ENCODE measurements around the gene GCNT2.

Gene GCNT2

DNA sequence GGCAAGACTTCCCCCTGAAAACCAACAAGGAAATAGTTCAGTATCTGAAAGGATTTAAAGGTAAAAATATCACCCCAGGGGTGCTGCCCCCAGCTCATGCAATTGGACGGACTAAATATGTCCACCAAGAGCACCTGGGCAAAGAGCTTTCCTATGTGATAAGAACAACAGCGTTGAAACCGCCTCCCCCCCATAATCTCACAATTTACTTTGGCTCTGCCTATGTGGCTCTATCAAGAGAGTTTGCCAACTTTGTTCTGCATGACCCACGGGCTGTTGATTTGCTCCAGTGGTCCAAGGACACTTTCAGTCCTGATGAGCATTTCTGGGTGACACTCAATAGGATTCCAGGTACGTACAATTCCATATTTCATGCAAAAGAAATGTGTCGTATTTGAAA is 35.8 kb downstream of the GCNT2 start:
- no peak for DNase-seq (ENCODE audit: low read depth in 2 of 2)
- H3K4me3 ChIP-seq (replicated peaks in 1 of 2; ENCODE audit: low read depth in 2 of 2, low read length in 2 of 2), result no peak overlapping the region
- TF ChIP-seq, protein P1, sequence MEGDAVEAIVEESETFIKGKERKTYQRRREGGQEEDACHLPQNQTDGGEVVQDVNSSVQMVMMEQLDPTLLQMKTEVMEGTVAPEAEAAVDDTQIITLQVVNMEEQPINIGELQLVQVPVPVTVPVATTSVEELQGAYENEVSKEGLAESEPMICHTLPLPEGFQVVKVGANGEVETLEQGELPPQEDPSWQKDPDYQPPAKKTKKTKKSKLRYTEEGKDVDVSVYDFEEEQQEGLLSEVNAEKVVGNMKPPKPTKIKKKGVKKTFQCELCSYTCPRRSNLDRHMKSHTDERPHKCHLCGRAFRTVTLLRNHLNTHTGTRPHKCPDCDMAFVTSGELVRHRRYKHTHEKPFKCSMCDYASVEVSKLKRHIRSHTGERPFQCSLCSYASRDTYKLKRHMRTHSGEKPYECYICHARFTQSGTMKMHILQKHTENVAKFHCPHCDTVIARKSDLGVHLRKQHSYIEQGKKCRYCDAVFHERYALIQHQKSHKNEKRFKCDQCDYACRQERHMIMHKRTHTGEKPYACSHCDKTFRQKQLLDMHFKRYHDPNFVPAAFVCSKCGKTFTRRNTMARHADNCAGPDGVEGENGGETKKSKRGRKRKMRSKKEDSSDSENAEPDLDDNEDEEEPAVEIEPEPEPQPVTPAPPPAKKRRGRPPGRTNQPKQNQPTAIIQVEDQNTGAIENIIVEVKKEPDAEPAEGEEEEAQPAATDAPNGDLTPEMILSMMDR (IDR thresholded peaks at IDR 0.05; ENCODE audit: low read depth, low read length), result no peak

DNA sequence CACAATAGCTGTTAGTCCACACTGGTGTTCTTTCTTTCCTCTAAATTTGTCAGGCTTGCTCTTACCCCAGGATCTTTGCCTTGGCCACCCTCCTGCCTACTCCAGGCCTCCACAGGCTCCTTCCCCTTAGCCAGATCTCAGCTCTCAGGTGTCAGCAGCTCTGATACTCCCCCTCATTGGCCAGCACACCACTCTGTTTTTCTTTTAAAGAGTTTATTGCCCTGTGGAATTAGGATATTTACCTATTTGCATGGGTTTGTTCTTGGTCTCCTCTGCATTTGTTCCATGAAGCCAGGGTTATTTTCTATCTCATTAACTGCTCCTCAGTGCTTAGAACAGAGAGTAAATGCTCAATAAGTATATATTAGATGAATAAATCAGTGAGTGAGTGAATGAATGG is 36.8 kb downstream of the GCNT2 start:
- TF ChIP-seq, protein P1 (IDR thresholded peaks at IDR 0.05; ENCODE audit: low read depth, low read length), result no peak
- H3K4me3 ChIP-seq (replicated peaks in 1 of 2; ENCODE audit: low read depth in 2 of 2, low read length in 2 of 2), result no peak overlapping the region
- DNase-seq (ENCODE audit: low read depth in 2 of 2), result no peak

DNA sequence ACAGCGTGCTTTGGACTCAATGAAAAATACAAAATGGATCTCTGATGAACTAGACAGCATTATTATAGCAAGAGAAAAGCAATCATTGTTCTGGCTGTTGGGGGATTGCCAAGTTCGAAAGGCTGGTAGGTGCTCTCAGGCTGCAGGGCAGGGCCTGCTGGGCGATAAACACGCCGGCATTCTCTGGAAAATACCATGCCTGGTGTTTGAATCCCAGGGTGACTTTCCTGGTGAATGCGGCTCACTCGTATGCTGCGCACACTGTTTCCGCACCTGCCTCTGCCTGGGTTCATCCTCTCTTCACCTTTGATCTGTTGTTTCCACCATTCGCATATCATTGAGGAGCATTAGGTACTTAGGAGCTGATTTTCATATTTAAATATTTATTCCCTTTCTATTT is 37.4 kb downstream of the GCNT2 start:
- DNase-seq (ENCODE audit: low read depth in 2 of 2), result no peak
- TF ChIP-seq, protein P1 (IDR thresholded peaks at IDR 0.05; ENCODE audit: low read depth, low read length), result no peak
- H3K4me3 ChIP-seq (replicated peaks in 1 of 2; ENCODE audit: low read depth in 2 of 2, low read length in 2 of 2), result no peak overlapping the region

DNA sequence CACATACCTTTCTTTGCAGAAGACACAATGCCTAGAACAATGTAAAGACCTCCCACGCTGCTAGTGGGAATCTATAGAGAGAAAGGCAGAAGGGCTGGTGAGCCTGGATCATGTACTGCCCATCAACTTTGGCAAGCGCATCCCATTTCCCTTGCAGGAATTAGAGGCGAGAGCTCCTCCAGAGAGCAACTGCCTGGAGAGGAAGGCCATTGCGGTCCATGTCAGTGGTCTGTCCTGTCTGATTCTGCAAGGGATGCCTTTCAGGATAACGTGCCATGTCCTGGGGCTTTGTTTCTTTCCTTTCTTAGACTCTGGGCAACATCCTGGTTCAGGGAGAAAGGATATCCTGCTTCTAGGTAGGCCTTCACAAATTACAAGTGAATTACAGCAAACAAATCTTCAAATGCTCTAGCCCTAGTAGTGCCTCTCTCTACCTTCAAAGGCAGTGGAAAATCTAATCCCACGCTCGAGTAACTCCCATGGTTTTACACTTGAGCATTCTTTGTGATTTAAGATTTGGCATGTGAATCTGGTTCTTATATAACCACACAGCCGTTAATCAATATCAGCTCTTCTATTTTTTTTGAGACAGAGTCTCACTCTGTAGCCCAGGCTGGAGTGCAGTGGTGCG is 38.5 kb downstream of the GCNT2 start:
- no peak for DNase-seq (ENCODE audit: low read depth in 2 of 2)
- TF ChIP-seq, protein P1 (IDR thresholded peaks at IDR 0.05; ENCODE audit: low read depth, low read length), result no peak
- H3K4me3 ChIP-seq (replicated peaks in 1 of 2; ENCODE audit: low read depth in 2 of 2, low read length in 2 of 2), result no peak overlapping the region

DNA sequence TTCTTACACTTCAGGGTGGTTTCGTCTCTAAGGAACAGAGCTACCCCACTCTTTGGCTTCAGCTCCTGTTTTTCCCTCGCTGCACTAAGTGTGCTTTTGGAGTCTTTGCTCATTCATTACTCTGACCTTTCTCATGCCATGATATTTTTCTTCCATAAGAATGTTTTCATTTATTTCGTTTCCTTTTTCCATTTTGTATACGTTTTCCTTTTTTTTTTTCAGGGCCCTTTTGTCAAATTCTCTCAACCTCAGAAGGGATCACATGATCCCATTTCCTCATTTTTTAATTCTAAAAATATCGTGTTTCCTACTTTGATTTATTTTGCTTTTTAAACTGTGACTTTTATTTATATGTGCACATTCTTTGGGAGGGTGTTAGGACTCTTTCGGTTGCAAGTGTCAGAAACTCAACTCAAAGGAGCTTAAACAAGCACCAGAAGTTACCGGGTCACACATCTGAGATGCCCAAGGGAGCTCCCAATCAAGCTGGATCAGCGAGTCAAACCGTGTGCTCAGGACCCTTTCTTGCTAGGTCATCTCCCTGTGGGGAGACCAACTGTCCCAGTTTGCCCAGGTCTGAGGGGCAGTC is 40.6 kb downstream of the GCNT2 start:
- TF ChIP-seq, protein P1 (IDR thresholded peaks at IDR 0.05; ENCODE audit: low read depth, low read length), result no peak
- DNase-seq (ENCODE audit: low read depth in 2 of 2), result no peak
- no peak overlapping the region for H3K4me3 ChIP-seq (replicated peaks in 1 of 2; ENCODE audit: low read depth in 2 of 2, low read length in 2 of 2)

DNA sequence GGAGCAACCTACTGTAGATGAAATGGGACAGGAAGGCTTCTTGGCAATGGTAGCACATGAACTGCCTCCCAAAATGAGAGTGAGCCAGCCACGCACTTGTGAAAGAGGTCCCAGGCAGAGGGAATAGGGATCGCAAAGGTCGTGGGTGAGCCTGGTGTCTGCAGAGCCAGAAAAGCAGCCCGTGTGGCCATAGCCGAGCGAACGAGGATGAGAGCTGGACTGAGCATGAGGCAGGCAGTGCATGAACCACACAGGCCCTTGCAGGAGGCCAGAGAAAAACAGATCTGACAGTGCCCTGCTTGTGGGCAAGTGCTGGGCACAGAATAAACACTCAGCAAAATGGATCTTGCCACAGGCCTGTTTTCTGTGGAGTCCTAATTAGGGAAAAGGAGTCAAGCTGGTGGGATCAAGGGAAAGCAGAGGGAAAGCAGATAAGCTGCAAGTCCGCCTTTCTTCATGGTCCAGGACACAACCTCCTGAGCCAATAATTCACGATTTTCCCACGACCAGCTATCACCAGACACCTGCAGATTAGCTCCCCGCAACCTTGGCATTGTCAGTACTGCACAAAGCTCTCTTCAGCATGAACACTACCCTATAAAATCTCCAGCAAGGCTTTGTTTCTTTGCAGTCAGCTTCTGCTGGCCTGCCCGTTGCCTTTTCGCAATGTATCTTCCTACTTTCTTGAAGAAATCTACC is 44.0 kb downstream of the GCNT2 start:
- DNase-seq (ENCODE audit: low read depth in 2 of 2), result no peak
- no peak overlapping the region for H3K4me3 ChIP-seq (replicated peaks in 1 of 2; ENCODE audit: low read depth in 2 of 2, low read length in 2 of 2)
- TF ChIP-seq, protein P1 (IDR thresholded peaks at IDR 0.05; ENCODE audit: low read depth, low read length), result no peak

Data from cardiac fibroblast (primary cell).